NCI-H1417 treated with DMSO at 0.1 percent for 48 hours (cell line): ENCODE results near the gene PGM3.

Source experiments
- DNase-seq: peaks from one replicate; lab custom pipeline; 2025; lab: John Stamatoyannopoulos, UW

PGM3 gene

GRCh38 chr6:83183082-83183828, 9.8 kb downstream of the PGM3 start:
- DNase-seq, result no peak

GRCh38 chr6:83182114-83182513, 11.0 kb downstream of the PGM3 start:
- no peak for DNase-seq

- DNase-seq, result no peak
These were observed 12.6 kb downstream of the PGM3 start for GRCh38 chr6:83180426-83180950.

- DNase-seq, result no peak
These were observed 16.8 kb downstream of the PGM3 start for GRCh38 chr6:83176246-83176645.

GRCh38 chr6:83169511-83169910, 23.6 kb downstream of the PGM3 start:
- no peak for DNase-seq

GRCh38 chr6:83169106-83169505, 24.0 kb downstream of the PGM3 start:
- no peak for DNase-seq

- no peak for DNase-seq
These were observed 24.5 kb downstream of the PGM3 start for GRCh38 chr6:83168556-83168955.

- DNase-seq, result no peak
These were observed 25.3 kb downstream of the PGM3 start for GRCh38 chr6:83167726-83168278.

- no peak for DNase-seq
These were observed 32.9 kb downstream of the PGM3 start for GRCh38 chr6:83160167-83160566.

- DNase-seq, result no peak
These were observed 37.3 kb downstream of the PGM3 start for GRCh38 chr6:83155794-83156193.

- no peak for DNase-seq
These were observed 39.1 kb downstream of the PGM3 start for GRCh38 chr6:83153883-83154521.

GRCh38 chr6:83152913-83153312, 40.2 kb downstream of the PGM3 start:
- no peak for DNase-seq

GRCh38 chr6:83151114-83151513, 42.0 kb downstream of the PGM3 start:
- no peak for DNase-seq

- DNase-seq, result no peak
These were observed 54.3 kb downstream of the PGM3 start for GRCh38 chr6:83138758-83139157.

GRCh38 chr6:83138118-83138722, 54.8 kb downstream of the PGM3 start:
- no peak for DNase-seq

- no peak for DNase-seq
These were observed 60.9 kb downstream of the PGM3 start for GRCh38 chr6:83132121-83132520.

- DNase-seq, result no peak
These were observed 65.1 kb downstream of the PGM3 start for GRCh38 chr6:83127976-83128375.

- DNase-seq, result no peak
These were observed 65.8 kb downstream of the PGM3 start for GRCh38 chr6:83127258-83127657.

GRCh38 chr6:83126807-83127206, 66.3 kb downstream of the PGM3 start:
- DNase-seq, result no peak

GRCh38 chr6:83126223-83126622, 66.8 kb downstream of the PGM3 start:
- no peak for DNase-seq

- no peak for DNase-seq
These were observed 67.6 kb downstream of the PGM3 start for GRCh38 chr6:83125425-83125824.

- no peak for DNase-seq
These were observed 68.5 kb downstream of the PGM3 start for GRCh38 chr6:83124553-83124952.
